ENCODE measurements around the gene SLC25A22.

GRCh38 chr11:829176-829846, 31.2 kb upstream of the SLC25A22 start:
- no peak for TF ChIP-seq CTCF (IDR thresholded peaks at IDR 0.05; ENCODE audit: insufficient read depth, low read length)
- no peak for TF ChIP-seq POLR2AphosphoS5 (IDR thresholded peaks at IDR 0.05; ENCODE audit: low read depth)
- TF ChIP-seq REST (IDR thresholded peaks at IDR 0.05; ENCODE audit: insufficient replicate concordance, low read depth) = no peak
- no peak for TF ChIP-seq SPI1 (IDR thresholded peaks at IDR 0.05; ENCODE audit: borderline replicate concordance, low read depth)
